ENCODE data around the gene PGAP1.
"Not testable (repeated sequence)": the region's sequence is repeated elsewhere in the genome, so short reads cannot be mapped to it uniquely, and the experiment has no call there.

The PGAP1 gene

GRCh38 chr2:196944570-196944969 lies 18.1 kb upstream of the PGAP1 start:
- no peak for DNase-seq

GRCh38 chr2:196941398-196942078 lies 15.0 kb upstream of the PGAP1 start:
- DNase-seq = no peak

DNA sequence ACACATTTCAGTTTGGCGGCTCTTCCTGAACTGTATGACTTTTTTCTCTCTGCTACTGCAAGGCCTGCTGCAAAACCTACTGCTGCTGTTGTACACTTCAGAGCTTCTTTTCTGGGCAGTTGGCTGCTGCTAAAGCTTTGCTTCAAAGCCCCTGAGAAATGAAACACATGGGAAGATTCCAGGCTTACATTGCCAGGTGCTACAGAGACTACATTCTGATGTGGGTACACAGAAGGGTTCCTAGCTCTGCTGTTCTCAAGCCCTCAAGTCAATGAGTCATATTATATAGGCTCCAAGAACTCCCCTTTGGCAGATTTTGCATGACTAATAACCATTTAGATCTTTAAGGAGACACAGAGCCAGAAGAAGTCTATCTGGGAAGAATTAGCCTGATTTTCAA lies 12.9 kb upstream of the PGAP1 start:
- no peak for DNase-seq

- DNase-seq = no peak
Observed at GRCh38 chr2:196935432-196935831, 8.9 kb upstream of the PGAP1 start.

GRCh38 chr2:196934672-196935071 lies 8.2 kb upstream of the PGAP1 start:
- no peak for DNase-seq

- no peak for DNase-seq
Observed at GRCh38 chr2:196931555-196931954, 5.0 kb upstream of the PGAP1 start.

DNA sequence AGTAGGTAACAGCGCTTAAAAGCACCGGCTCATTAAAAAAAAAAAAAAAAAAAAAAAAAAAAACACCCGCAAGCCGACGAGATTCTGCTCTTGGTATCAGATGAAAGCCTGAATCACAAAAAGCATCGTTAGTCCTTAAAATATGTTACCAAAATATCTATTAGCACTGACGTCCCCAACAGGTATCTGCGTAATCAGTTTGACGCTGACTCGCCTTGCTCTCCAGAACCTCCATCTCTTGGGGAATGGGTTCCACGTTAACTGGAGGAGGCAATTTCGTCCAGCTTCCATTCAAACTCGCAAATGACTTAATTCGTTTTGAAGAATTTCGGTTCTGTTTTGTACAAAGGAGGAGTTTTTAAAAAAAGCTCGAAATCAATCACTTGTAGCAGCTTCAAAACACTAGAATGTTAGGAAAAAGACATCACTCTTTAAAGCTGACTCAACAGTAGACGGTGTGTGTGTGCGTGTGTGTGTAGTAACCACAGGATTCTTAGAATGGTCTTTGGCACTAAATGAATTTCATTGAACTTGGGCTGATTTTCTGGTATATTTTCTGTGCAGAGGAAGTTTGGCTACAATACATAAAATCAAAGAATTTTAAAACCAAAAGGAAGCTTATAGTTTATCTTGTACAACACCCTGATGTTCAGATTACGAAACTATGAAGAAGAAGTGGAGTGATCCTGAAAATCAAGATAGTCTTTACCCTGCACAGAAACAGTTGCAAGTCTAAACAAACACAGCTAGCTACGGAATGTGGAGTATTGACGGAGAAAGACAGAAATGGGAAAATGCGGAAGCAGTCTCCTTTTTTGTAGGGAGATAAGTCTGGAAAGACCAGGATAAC lies 1.1 kb upstream of the PGAP1 start:
- no peak for DNase-seq

DNA sequence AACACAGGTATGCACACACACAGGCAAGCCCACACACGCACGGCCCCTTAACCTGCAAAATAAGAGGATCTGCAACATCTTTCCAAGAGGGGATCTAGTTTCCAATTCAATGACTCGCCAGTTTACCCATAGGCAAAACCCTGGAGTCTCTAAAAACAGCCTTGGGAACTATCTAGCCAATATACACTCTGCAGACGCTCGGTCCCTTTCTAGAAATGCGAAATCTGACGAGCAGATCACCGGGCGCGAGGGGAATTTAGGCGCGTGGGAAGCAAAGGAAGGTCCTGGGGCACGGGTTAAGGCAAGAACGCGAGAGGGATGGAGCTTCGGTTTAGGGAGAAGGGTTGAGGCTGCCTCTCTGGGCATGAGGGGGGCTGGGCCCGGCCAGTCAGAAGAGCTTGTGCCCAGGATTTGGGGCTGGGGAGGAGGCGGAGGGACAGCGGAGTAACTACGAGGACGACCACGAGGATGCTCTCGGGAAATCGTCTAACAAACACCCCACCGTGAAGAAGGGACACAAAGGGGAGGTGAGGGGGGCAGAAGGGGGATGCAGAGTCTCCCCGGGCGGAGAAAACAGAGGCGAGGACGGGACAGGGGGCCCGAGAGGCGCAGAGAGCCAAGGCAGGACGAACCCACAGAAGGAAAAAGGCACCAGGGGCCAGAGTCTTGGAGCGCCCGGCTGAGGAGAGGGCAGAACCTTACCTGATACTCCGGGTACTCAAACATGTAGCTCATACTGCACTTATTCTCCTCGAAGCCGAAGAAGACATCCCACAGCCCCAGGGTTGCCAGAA lies 542 bp downstream of the PGAP1 start:
- DNase-seq = no peak

DNA sequence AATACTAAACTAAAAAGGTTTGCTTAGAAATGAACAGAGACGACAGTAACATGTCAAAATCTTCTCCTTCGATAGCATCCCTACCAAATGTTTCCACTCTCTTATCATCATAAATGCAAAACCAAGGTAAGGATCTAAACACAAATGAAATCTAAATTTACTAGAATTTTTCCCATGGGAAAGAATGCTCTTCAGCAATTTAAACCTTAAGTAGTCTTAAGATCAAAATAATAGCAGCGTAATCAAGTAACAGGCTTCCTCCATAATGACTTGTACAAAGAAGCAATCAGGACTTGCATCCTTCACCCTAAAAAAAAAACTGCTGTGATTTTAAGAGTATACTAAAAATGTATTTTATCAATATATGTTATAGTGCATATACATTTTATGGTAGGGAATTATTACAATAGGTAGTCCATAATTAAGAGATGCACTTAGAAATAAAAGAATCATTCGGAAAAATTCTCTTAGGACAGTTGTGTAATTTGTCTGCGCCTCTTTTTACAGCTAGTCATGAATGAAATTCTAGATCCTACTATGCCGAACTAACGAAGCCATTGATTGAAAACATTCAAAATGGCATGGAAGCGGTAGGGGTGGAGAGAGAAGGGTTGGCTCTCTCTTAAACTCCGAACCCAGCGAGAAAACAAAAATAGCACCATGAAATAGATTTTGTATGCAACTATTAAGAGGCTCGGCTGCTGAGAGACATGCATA lies 1.3 kb downstream of the PGAP1 start:
- DNase-seq = no peak

DNA sequence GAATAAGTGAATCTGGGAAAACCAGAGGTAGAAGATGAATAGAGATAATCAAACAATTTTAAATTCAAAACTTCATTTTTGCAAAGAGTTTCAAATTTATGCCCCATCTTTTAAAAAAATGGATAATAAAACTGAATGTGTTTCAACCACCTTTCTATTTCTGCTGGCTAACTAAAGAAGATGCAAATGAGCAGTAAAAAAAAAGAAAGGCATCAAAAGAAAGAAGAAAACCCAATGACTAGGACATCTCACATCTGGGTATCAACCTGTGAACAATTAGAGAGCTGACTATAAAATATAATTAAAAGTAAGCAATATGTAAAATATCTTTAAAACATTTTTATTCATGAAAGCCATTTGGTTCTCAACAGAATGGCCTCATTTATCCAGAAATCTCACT lies 2.5 kb downstream of the PGAP1 start:
- DNase-seq = no peak

- DNase-seq = no peak
Observed at GRCh38 chr2:196918927-196919326, 7.6 kb downstream of the PGAP1 start.

DNA sequence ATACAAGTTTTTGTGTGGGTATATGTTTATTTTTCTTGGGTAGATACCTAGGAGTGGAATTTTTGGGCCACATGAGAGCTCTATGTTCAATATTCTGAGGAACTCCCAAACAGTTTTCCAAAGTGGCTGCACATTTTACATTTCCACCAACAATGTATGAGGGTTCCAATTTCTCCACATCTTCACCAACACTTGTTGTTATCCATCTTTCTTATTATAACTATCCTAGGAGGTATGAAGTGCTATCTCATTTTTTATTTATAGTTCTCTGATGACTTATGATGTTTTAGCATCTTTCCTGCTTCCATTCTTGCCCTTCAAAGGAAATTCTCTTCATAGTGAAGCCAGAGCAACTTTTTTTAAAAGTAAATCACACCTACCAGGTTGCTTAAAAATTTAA lies 8.7 kb downstream of the PGAP1 start:
- DNase-seq = no peak

- no peak for DNase-seq
Observed at GRCh38 chr2:196915507-196916189, 10.9 kb downstream of the PGAP1 start.

GRCh38 chr2:196914867-196915460 lies 11.5 kb downstream of the PGAP1 start:
- DNase-seq = no peak

DNA sequence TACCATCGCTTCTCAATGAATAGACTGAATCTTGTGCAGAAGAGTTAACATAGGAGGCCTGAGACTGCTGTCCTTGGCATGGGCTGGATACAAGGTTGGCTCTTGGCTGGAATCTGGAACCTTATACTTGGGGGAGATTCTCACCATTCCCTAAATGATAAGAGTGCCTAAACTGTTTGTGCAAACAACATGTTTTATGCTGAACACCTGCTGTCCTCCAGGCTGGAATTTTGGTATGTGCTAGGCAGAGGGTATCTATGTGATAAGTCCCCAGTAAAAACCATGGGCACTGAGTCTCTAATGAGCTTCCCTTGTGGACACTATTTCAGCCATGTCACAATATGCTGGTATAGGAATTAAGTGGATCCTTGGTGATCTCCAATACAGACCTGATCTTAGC lies 12.8 kb downstream of the PGAP1 start:
- DNase-seq = no peak

- DNase-seq = not testable (repeated sequence)
Observed at GRCh38 chr2:196905365-196905764, 21.1 kb downstream of the PGAP1 start.

DNA sequence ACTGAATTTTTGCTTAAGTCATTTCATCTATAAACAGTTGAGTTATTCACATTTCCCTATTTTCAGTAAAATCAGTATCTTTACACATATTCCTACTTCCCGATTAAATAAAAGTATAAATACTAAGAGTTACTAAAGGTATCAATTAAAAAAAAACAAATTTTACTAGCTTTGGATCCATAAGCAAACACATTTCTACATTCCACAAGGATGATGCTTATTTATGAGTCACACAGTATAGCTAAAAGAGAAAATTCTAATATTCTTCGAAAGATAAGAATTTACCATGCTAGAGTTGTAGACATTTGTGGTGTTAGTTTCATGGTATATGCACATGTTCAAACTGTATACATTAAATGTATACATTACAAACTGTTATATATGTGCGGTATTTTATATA lies 23.7 kb downstream of the PGAP1 start:
- no peak for DNase-seq

GRCh38 chr2:196900843-196901242 lies 25.7 kb downstream of the PGAP1 start:
- no peak for DNase-seq

DNA sequence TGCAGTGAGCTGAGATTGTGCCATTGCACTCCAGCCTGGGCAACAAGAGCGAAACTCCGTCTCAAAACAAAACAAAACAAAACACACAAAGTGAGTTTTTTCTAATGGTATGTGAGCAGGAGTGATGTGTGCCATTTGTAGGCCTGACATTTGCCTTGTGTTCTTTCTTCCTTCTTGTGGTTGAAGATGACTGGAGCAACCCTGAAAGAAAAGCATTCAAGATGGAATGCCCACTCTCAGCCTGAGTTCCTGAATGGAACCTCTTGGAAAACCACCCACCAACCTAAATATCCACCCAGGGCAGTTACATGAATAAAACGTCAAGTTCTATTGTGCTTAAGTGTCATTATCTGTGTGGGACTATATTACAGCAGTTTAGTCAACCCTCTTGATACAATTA lies 26.5 kb downstream of the PGAP1 start:
- DNase-seq = no peak

GRCh38 chr2:196891136-196891535 lies 35.4 kb downstream of the PGAP1 start:
- no peak for DNase-seq

GRCh38 chr2:196887431-196887830 lies 39.1 kb downstream of the PGAP1 start:
- no peak for DNase-seq

- no peak for DNase-seq
Observed at GRCh38 chr2:196884368-196884767, 42.1 kb downstream of the PGAP1 start.
